ENCODE results near the gene FAM227A. TPM values are rescaled to one million over a fixed set of nuclear protein-coding genes. Genes with fewer than 3 reads are reported as not detected.
"Not testable (repeated sequence)": the region's sequence is repeated elsewhere in the genome, so short reads cannot be mapped to it uniquely, and the experiment has no call there.

The FAM227A gene
- total RNA-seq, 1 donor from 2014 or later = 10.3 TPM

GRCh38 chr22:38628444-38628843 is 27.7 kb downstream of the FAM227A start:
- TF ChIP-seq CTCF (IDR thresholded peaks at IDR 0.05; ENCODE audit: unreplicated experiment) = no peak
- Mint-ChIP-seq H3K4me1 (no peaks in the 10 kb centered on the region), H3K36me3 (peaks cover 28% of the 10 kb centered on the region), H3K4me3 (no peak overlapping the region), H3K9me3 (no peaks in the 10 kb centered on the region), H3K27ac (no peak overlapping the region), H3K27me3 (ENCODE audit: low read depth) (no peaks in the 10 kb centered on the region)
- no peak for DNase-seq (ENCODE audit: low spot score in 2 of 2, unreplicated experiment in 2 of 2)

GRCh38 chr22:38623351-38623750 is 32.8 kb downstream of the FAM227A start:
- H3K9me3 Mint-ChIP-seq = peaks cover 7% of the 10 kb centered on the region
- H3K27ac Mint-ChIP-seq = no peak overlapping the region
- no peak for DNase-seq (ENCODE audit: low spot score in 2 of 2, unreplicated experiment in 2 of 2)
- H3K4me3 Mint-ChIP-seq = no peak overlapping the region
- H3K27me3 Mint-ChIP-seq (ENCODE audit: low read depth) = no peaks in the 10 kb centered on the region
- H3K36me3 Mint-ChIP-seq = peaks cover 30% of the 10 kb centered on the region
- H3K4me1 Mint-ChIP-seq = no peaks in the 10 kb centered on the region
- TF ChIP-seq CTCF (IDR thresholded peaks at IDR 0.05; ENCODE audit: unreplicated experiment) = no peak

- Mint-ChIP-seq H3K27ac (no peak overlapping the region), H3K4me1 (no peaks in the 10 kb centered on the region), H3K36me3 (peaks cover 49% of the 10 kb centered on the region), H3K27me3 (ENCODE audit: low read depth) (no peaks in the 10 kb centered on the region), H3K4me3 (no peak overlapping the region), H3K9me3 (peaks cover 13% of the 10 kb centered on the region)
- no peak for DNase-seq (ENCODE audit: low spot score in 2 of 2, unreplicated experiment in 2 of 2)
- no peak for TF ChIP-seq CTCF (IDR thresholded peaks at IDR 0.05; ENCODE audit: unreplicated experiment)
These were observed 37.5 kb downstream of the FAM227A start for GRCh38 chr22:38618682-38619081.

- no peak overlapping the region for H3K4me3 Mint-ChIP-seq
- no peak for DNase-seq (ENCODE audit: low spot score in 2 of 2, unreplicated experiment in 2 of 2)
- no peak for TF ChIP-seq CTCF (IDR thresholded peaks at IDR 0.05; ENCODE audit: unreplicated experiment)
- no peaks in the 10 kb centered on the region for H3K4me1 Mint-ChIP-seq
- H3K36me3 Mint-ChIP-seq = peaks cover 48% of the 10 kb centered on the region
- peaks cover 13% of the 10 kb centered on the region for H3K9me3 Mint-ChIP-seq
- no peaks in the 10 kb centered on the region for H3K27me3 Mint-ChIP-seq (ENCODE audit: low read depth)
- H3K27ac Mint-ChIP-seq = no peak overlapping the region
These were observed 37.9 kb downstream of the FAM227A start for GRCh38 chr22:38618258-38618657.

GRCh38 chr22:38615064-38615405 is 41.2 kb downstream of the FAM227A start:
- not testable (repeated sequence) for DNase-seq (ENCODE audit: low spot score in 2 of 2, unreplicated experiment in 2 of 2); H3K4me1 Mint-ChIP-seq; H3K27ac Mint-ChIP-seq; H3K27me3 Mint-ChIP-seq (ENCODE audit: low read depth); H3K4me3 Mint-ChIP-seq
- H3K36me3 Mint-ChIP-seq = peaks cover 52% of the 10 kb centered on the region
- H3K9me3 Mint-ChIP-seq = peaks cover 13% of the 10 kb centered on the region

GRCh38 chr22:38614332-38615063 is 41.7 kb downstream of the FAM227A start:
- no peak overlapping the region for H3K4me3 Mint-ChIP-seq
- no peak overlapping the region for H3K27ac Mint-ChIP-seq
- TF ChIP-seq CTCF (IDR thresholded peaks at IDR 0.05; ENCODE audit: unreplicated experiment) = no peak
- peaks cover 48% of the 10 kb centered on the region for H3K36me3 Mint-ChIP-seq
- H3K27me3 Mint-ChIP-seq (ENCODE audit: low read depth) = no peaks in the 10 kb centered on the region
- peaks cover 13% of the 10 kb centered on the region for H3K9me3 Mint-ChIP-seq
- DNase-seq (ENCODE audit: low spot score in 2 of 2, unreplicated experiment in 2 of 2) = no peak
- no peaks in the 10 kb centered on the region for H3K4me1 Mint-ChIP-seq
